NCI-H774 (cell line): ENCODE data around the gene USF1.
"Not testable (repeated sequence)": the region's sequence is repeated elsewhere in the genome, so short reads cannot be mapped to it uniquely, and the experiment has no call there.

Experiments used
- DNase-seq: peaks from one replicate; lab custom pipeline; 2025; lab: John Stamatoyannopoulos, UW

USF1 gene

DNA sequence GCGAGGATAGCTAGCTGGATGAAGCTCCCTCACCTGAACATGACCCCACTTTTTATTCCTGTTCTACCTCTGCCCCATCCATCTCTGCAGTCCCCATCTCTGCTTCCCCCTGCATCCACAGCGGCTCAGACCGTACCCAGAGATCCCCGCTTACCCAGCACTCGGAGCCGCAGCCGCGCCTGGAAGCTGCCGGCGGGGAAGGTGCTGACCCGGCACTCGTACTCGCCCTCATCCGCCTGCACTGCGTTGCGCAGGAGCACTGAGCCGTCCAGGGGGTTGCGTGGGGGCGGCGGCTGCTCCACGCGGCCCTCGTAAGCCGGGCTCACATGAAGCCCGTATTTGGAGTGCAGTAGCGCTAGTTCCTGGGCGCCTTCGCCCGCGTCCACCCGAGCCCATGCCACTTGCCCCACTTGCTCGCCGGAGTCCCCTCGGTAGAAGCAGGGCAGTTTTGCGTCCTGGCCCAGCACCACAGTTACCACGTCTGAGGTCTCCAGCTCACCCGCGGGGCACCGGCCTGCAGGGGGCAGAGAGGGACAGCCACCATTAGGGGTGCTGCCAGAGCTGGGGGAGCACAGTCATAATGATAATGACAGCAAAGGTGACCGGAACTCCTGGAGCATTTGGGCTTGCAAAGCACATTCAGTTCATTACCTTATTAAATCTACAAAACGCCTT is 33.8 kb upstream of the USF1 start:
- no peak for DNase-seq

GRCh38 chr1:161077426-161077825 is 31.6 kb upstream of the USF1 start:
- DNase-seq, result no peak

GRCh38 chr1:161076410-161076809 is 30.6 kb upstream of the USF1 start:
- no peak for DNase-seq

DNA sequence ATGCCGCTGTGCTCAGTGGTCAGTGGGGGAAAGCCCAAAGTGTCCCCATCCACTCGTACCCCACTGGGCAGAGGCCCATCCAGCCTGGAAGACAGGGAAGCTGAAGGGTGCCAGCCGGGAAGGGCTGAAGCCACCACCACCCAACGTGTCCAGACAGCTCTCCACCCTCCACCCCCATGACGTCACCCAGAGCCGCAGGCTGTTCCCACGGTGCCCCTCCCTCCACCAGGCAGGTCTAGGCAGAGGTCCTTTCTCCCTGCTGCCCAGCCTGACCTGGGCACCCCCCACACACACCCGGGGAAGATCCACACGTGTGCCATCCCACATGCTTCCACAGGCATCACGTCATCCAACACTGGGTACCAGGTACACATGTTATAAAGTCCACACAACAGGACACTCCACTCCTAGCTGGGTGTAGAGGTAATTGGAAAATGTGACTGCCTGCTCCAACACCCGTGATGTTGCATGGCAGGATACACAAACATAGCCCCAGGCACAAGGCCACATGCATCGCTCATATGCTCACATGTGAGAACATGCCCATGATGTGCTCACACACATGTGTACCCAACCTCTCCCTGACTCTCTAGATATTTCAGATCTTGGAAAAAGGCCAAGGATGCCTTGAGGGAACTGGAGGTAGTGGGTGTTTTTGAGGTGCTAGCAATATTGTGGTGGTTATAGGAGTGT is 29.0 kb upstream of the USF1 start:
- no peak for DNase-seq

GRCh38 chr1:161073474-161074121 is 27.8 kb upstream of the USF1 start:
- DNase-seq, result no peak

- DNase-seq, result no peak
Observed at GRCh38 chr1:161072751-161073449, 27.1 kb upstream of the USF1 start.

DNA sequence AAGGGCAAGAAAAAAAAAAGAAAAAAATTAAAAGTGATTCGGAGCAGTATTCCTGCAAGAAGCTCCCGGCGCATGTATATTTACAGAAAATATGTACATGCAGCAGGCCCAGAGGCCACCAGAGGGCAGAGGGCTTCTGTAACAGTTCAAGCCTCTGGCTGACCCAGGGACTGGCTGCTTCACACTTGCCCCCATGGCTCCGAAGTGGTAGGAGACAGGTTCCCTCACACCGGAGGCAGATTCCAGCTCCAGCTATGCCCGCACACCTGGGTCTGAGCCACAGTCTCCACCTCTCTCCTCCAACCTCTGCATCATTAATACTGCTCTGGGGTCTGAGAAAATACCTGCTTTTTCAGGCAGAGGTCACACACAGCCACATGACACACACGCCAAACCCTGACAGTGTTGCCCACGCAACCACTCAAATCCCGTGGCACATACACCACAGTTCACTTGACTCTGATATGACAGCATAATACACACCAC is 26.2 kb upstream of the USF1 start:
- peak; percentile 7 for DNase-seq

GRCh38 chr1:161070761-161071160 is 25.0 kb upstream of the USF1 start:
- DNase-seq, result no peak

DNA sequence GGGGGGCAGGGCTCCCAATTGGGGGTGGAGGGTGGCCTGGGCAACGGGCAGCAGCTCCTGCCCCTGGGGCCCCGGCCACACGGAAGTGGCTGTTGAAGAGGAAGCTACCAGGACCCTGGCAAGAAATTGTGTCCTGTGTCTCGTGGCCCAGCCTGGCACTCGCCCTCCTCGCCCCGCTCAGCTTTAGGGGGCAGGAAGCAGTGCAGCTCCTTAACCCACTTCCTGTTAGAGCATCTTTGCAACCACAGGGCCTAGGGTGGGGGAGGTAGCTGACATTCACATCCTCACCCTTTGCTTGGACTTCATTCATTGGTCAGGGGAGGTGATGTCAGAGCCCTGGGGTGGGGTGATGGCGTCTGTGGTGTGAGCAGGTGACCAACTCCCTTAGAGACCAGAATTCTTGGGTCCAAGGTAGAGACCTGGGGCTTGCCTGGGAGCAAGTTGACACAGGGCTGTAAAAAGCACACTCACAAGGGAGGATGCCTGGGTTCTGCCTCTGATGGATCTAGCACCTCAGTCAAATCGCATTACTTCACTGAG is 24.0 kb upstream of the USF1 start, which contains the start of gene ARHGAP30:
Gene ARHGAP30 (minus strand): TSS at position 161 of the 540 bp plus-strand sequence. CDS start 267 bp downstream, outside the sequence.
- DNase-seq, result no peak

DNA sequence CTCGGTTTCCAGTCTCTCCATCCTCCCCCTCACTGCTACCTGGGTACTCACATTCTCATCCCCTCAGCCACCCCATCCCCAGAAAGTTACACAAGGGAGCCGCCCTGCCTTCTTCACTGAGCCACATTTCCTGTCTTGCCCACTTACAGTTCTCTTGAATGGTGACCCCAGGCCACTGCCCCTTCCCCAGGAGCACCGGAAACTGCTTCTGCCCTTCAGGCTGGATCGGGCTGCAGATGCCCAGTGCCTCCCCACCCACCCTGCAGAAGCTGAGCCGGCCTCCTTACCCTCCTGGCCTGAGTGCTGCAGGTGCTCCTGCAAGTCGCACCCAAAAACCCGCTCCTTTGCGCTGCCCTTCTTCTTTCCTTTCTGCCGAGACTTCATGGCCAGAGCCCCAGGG is 23.5 kb upstream of the USF1 start:
- no peak for DNase-seq

DNA sequence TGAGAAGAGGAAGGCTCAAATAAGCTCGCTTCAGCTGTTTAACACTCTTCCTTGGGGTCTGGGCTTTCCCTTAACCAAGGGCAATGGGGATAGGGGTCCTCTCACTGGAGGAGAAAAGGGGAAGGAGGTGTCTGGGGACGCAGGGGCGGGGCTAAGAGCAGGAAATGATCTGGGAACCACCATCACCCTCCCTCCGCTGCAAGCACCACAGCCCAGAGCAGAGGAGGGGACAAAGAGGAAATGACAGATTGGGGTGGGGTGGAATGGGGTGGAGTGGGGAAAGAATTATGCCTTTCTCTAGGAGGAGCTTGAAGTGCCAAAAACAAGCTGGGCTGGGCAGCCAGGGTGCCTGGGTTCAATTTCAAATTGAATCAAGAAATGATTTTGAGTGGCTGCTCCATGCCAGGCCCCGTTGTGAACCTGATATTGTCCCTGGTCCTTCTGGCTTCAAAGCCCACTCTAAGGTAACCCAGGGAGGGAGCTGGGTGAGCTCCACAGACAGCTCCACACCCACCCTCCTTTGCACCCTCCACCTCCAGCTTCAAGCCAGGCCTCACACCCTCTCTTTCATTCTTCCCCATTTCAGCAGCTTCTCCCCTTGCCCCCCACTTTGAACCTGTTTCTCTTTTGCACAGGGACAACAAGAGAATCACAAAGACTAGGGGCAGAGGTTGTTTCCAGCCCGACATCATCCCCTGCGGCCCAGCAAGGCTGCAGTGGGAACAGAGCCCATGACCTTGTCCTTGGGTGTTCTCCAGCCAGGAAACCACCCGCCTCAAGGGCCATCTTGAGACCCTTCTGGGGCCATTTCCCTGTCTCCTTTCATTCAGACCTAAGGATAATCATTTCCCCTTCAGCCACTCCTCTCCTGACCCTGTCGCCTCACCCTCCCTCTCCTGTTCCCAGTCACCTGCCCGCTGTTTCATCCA is 22.8 kb upstream of the USF1 start:
- no peak for DNase-seq

- DNase-seq, result no peak
Observed at GRCh38 chr1:161066694-161067093, 20.9 kb upstream of the USF1 start.

DNA sequence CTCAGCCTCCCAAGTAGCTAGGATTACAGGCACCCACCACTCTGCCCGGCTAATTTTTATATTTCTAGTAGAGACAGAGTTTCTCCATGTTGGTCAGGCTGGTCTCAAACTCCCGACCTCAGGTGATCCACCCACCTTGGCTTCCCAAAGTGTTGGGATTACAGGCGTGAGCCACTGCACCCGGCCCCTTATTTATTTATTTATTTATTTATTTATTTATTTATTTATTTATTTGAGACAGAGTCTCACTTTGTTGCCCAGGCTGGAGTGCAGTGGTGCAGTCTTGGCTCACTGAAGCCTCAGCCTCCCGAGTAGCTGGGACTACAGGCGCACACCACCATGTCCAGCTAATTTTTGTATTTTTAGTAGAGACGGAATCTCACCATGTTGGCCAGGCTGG is 19.9 kb upstream of the USF1 start:
- DNase-seq, result not testable (repeated sequence)

DNA sequence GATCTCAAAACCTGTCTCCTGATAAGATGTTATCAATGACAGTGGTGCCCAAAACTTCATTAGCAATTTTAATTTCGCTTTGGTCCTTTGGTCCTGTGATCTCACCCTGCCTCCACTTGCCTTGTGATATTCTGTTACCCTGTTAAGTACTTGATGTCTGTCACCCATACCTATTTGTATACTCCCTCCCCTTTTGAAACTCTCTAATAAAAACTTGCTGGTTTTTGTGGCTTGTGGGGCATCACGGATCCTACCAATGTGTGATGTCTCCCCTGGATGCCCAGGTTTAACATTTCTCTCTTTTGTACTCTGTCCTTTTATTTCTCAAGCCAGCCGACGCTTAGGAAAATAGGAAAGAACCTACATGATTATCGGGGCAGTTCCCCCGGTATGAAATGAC is 18.2 kb upstream of the USF1 start:
- DNase-seq, result not testable (repeated sequence)

GRCh38 chr1:161061419-161061818 is 15.6 kb upstream of the USF1 start:
- DNase-seq, result no peak

GRCh38 chr1:161059293-161059692 is 13.5 kb upstream of the USF1 start:
- no peak for DNase-seq

- no peak for DNase-seq
Observed at GRCh38 chr1:161054805-161055204, 9.0 kb upstream of the USF1 start.

- no peak for DNase-seq
Observed at GRCh38 chr1:161054232-161054631, 8.5 kb upstream of the USF1 start.

GRCh38 chr1:161052899-161053298 is 7.1 kb upstream of the USF1 start:
- DNase-seq, result no peak

DNA sequence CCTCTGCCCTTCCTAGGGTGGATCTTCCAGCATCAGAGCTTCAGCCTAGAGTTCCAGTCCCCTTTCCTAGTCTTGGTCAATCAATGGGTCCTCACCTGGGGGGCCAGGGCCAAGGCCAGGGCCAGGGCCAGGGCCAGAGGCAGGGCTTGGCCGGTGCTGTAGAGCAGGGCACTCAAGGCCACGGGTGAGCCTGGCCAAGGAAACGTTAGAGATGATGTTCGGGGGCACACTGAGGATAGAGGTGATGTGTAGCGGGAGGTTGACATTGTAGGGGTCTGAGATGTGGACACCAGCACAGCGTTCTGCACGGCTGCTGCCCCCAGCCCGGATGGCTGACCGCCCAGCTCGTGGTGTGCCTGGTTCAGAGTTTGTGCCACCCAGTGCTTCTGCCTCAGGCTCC is 5.4 kb upstream of the USF1 start:
- no peak for DNase-seq
